HG03280 (cell line): ENCODE measurements around the gene SH3BP2.

ENCODE experiments used
- ATAC-seq: cut with Tn5 transposase; IDR thresholded peaks from one replicate; pipeline ENCODE4 v1.9.1; 2021; ENCODE audit warnings: mild to moderate bottlenecking, moderate library complexity; ENCODE audit not compliant: unreplicated experiment

SH3BP2 gene

GRCh38 chr4:2849267-2850152 lies 56.6 kb downstream of the SH3BP2 start:
- no peak for ATAC-seq

DNA sequence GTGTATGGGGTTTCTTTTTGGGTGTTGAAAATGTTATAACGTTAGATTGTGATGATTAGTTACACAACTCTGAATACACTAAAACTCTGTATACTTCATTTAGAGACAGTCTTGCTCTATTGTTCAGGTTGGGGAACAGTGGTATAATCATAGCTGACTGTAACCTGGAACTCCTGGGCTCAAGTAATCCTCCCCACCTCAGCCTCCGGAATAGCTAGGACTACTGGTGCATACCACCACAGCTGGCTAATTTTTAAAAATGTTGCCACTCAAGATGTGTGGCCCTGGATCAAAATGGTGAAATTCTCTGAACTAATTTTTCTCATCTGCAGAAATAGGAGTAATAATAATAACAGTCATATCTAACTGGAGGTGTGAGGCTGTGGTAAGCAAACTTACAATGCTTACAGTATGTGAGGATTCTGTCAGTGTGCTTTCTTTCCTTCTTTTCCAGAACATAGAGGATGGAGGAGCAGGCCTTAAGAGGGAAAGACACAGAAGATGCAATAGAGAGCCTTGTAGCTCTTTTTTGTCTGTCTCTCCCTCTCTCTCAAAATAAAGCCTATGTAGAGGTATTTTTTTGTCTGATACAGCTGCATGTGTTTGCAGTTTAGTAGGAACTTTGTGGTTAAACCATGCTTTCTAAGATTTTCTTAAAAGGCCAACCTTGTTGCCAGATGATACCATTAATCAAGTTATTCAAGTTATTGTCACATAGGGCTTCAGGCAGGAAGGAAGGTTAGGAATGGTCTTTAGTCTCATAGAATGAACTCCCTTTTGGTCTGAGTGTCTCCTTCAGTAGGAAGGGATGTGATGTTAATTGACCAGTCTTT lies 58.3 kb downstream of the SH3BP2 start:
- ATAC-seq, result no peak

GRCh38 chr4:2852481-2852921 lies 59.6 kb downstream of the SH3BP2 start:
- peak; percentile 51 for ATAC-seq

GRCh38 chr4:2855584-2855983 lies 62.7 kb downstream of the SH3BP2 start:
- no peak for ATAC-seq

DNA sequence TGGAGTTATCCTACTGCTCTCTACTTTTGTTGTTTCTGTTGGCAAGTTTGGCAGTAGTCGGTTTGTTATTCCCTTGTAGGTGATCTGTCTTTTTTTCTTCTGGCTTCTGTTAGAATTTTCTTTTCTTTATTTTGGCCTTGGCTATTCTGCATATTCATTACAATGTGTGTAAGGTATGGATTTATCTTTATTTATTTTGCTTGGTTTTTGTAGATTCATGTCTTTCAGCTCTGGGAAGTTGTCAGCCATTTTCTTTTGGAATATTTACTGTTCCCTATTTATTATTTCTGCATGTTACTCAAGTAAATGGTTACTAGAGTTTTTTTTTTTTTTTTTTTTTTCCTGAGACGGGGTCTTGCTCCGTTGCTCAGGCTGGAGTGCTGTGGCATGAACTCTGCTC lies 63.4 kb downstream of the SH3BP2 start:
- ATAC-seq, result no peak

DNA sequence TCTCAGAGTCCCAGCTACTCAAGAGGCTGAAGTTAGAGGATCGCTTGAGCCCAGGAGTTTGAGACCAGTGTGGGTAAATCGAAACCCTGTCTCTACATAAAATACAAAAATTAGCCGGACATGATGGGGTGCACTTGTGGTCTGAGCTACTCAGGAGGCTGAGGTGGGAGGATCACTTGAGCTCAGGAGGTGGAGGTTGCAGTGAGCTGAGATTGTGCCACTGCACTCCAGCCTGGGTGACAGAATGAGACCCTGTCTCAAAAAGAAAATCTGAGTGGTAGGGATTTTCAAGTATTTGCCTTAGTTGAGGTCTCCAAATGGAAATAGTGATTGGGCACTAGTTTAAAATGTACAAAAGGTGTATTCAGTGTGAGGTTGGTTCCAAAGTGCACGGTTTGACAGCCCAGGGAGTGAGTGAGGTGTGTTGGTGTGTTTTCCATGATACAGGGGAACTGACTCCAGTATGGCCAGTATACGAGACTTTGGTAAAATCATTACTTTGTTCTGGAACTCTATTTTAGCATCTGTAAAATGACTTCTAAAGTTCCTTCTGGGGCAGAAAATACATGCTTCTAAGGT lies 64.6 kb downstream of the SH3BP2 start:
- no peak for ATAC-seq

DNA sequence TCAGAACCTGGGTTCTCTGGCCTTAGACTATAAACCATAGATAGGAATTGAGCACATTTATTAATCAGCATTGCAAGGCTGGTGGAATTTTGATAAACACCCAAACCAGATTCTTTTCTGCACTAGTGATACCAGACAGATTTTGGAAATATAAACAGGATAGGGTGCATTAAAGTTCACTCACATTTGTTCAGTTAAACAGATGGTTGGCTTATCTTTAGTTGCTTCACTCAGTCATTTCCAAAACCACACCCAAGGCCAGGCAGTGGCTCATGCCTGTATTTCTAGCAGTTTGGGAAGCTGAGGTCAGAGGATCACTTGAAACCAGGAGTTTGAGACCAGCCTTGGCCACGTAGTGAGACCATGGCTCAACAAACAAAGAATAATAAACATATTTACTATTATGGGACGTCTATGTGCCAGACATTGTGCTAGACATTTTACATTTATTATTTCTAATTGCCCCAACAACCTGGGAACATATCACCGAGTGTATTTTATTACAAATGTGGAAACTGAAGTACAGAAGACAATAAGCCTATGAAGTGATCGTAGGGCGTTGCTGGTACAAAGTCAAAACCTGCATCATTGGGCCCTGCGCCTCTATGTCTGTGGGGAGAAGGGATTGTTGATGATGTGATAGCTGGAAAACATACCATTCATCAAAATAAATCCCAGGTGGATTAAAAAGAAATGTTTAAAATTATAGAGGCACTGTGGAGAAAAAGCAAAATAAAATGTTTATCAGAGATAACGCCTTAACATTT lies 65.7 kb downstream of the SH3BP2 start:
- no peak for ATAC-seq

DNA sequence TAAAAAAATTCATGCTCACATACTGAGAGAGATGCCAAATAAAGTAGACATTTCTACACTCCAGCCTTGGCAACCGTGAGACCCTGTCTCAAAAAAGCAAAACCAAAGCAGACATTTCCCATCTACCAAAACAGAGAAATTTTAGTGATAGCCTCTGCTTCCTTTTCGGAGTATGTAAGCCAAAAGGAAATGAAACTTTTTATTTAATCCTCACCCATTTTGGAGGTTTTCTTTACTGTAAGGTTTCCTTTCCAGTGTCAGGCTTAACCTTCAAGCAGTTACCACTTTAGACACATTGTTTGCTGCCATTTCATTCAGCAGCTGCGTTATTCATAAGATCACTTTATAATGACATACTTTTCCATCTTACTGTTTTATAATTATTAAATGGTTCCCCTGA lies 66.6 kb downstream of the SH3BP2 start:
- ATAC-seq, result no peak

GRCh38 chr4:2860391-2861348 lies 67.8 kb downstream of the SH3BP2 start:
- no peak for ATAC-seq

DNA sequence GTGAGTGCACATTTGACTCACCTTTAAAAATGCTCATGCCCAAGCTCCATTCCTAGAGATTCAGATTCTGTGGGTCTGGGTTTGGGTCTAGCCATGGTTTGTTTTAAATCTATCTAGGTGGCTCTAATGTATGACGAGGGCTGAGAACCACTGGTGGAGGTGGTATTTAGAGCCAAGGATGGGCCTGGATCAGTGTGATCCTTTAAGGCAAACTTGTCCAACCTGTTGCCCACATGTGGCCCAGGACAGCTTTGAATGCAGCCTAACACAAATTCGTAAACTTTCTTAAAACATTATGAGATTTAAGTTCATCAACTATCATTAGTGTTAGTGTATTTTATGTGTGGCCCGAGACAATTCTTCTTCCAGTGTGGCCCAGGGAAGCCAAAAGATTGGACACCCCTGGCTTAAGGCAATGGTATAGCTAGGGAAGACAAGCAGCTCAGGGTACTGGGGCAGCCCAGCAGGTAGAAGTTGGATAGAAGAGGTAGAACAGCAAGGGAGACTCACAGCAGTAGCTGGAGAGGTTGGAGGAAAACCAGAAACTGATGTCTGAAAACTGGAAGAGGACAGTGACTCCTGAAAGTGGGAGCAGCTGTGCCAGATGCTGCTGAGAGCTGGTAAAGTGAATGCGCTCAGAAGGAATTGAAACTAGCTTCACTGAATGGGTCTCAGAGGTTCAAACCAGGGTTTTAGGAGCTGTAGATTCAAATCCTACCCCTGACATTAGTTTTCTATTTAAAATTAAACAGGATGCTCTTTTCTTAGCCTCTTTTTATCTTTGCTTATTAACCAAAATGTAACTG lies 68.9 kb downstream of the SH3BP2 start:
- no peak for ATAC-seq

- ATAC-seq, result no peak
Observed at GRCh38 chr4:2862528-2862927, 69.6 kb downstream of the SH3BP2 start.

DNA sequence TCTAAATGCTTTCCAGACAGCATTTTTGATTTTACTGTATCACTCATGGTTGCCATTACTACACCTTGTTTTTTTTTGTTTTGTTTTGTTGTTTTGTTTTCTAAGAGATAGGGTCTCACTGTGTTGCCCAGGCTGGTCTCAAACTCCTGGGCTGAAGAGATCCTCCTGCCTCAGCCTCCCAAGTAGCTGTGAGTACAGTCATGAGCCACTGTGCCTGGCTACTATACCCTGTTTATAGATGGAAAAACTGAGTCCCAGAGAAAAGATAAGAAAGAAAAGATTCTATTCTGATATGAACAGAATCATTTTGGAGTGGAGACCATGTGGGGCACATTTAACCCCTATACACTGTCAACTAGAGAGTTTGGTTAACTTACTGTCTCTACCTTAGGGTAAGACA lies 70.8 kb downstream of the SH3BP2 start:
- no peak for ATAC-seq

DNA sequence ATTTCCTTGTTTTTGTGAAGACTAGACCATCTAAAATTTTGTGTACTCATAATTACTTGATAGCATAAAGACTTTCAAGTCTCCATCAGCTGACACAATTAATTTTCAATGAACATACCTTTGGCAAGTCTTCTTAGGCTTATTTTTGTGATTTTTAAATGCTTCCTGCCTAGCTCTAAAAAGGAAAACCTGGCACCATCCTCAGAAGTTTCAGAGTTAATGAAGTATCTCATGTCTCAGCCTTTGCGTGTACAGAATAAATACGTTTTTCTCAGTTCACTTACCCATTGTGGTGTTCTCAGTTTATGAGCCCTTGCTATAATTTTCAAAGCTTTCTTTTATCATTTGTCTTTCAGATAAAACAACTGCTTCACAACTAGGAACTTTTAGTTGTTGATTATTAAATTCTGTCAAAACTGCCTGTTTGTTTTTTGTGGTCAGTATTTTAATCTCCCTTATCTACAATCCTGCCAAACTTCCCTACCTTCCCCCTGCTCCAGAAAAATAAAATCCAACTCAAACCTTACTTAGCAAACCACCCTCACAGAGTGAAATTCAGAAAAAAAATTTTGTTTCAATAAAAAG lies 72.4 kb downstream of the SH3BP2 start:
- ATAC-seq, result no peak

- ATAC-seq, result no peak
Observed at GRCh38 chr4:2866160-2866861, 73.4 kb downstream of the SH3BP2 start.

DNA sequence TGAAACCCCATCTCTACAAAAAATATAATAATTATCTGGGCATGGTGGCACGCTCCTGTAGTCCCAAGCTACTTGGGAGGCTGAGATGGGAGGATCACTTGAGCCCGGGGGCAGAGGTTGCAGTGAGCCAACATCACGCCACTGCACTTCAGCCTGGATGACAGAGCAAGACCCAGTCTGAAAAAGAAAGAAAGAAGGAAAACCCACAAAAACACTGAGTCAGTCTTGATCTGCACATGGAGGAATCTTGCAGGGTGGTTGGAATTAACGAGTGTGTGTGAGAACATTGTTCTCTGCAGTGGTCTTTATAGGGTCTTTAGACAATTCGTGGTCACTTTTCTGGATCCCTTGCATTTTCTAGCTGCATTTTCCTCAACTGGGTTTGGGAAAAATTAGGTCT lies 74.0 kb downstream of the SH3BP2 start:
- ATAC-seq, result no peak

DNA sequence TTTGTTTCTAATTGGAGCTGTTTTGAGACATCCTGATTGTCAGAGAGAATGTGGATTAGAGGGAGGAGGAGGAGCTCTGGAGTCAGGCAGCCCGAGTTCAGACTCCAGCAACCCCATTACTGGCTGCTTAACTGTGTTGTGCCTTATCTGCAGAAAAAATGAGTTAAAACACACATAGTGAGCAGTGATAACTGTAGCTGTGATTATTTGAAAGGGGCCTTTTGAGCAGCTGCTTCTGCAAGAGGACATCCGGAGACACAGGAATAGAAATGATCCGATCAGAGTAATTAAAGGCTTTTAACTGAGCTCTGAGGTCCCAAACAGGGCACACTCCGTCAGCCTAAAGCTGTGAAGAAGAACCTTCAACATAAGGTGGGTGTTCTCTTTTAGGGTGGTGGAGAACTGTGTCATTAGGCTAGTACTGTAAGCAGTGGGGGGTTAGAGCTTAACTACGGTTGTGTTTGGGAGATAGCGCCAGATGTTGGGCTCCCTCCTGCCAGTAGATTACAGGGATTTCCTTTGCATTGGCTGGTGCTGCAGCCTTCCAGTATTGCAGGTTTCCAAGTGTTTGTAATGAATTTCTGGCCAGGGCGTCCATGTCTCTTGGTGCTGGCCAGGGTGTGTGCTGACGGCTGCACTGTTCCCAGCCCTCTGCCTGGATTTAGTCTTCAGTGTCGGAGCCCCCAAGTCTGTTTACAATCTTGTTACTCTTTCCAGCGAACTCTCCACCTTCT lies 75.0 kb downstream of the SH3BP2 start:
- ATAC-seq, result no peak

DNA sequence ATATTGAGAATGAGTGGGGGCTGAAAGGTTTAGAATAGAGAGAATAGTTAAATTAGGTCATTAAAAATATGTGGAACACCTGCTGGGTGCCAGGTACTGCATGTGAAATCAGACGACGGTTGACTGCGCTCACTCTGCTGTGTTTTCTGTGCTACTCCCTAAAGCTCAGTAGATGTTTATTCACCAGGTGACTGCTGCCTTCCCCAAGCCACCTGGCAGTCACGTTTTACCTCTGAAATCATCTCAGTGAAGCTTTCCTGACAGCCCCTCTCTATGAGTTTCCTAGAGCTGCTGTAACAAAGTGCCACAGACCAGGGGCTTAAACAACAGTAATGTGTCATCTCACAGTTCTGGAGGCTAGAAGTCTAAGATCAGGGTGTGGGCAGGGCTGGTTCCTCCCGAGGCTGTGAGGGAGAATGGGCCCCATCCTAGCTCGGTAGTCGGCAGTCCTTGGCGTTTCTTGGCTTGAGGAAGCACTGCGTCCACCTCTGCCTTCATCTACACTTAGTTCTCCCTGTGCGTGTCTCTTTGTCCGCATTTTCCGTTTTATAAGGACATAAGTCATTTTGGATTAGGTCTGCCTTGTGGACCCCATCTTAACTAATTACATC lies 76.1 kb downstream of the SH3BP2 start:
- no peak for ATAC-seq
